Endothelial cell of umbilical vein (primary cell): ENCODE results near the gene PHC2.

Experiments
- EZH2 ChIP-seq: IDR thresholded peaks from 2 replicates; pipeline ENCODE4 v1.6.1; 2012; ENCODE audit warnings: borderline replicate concordance, low read depth, mild to moderate bottlenecking, moderate library complexity, low read length, inconsistent platforms; ENCODE audit not compliant: severe bottlenecking
- FOS ChIP-seq: IDR thresholded peaks from 2 replicates; pipeline ENCODE4 v1.6.1; 2011; ENCODE audit warnings: mild to moderate bottlenecking, low read length, moderate library complexity, borderline replicate concordance; ENCODE audit not compliant: insufficient read depth
- GATA2 ChIP-seq: IDR thresholded peaks from 2 replicates; pipeline ENCODE4 v1.7.0; 2011; ENCODE audit warnings: low read depth, mild to moderate bottlenecking, moderate library complexity, mixed read lengths, low read length; ENCODE audit not compliant: insufficient read length, insufficient read depth
- JUN ChIP-seq: IDR thresholded peaks from 2 replicates; pipeline ENCODE4 v1.6.1; 2011; ENCODE audit warnings: borderline replicate concordance, low read depth; ENCODE audit not compliant: insufficient read length, insufficient read depth
- MYC ChIP-seq: IDR thresholded peaks from one replicate; pipeline ENCODE4 v1.6.1; 2011; ENCODE audit warnings: mild to moderate bottlenecking, low read depth, low read length
- POLR2A ChIP-seq: IDR thresholded peaks from 2 replicates; pipeline ENCODE4 v1.6.1; 2012; ENCODE audit warnings: low read depth, mild to moderate bottlenecking, control low read depth, low read length
- POLR2AphosphoS5 ChIP-seq: IDR thresholded peaks from 2 replicates; pipeline ENCODE4 v1.6.1; 2012; ENCODE audit warnings: low read depth, mild to moderate bottlenecking, control low read depth, low read length, moderate library complexity; ENCODE audit not compliant: insufficient read depth
- TF ChIP-seq, protein P1 (sequence below), 2 donors: IDR thresholded peaks; 1 replicate in 1 of 2; 2 replicates in 1 of 2; pipeline ENCODE4 v1.5.1; 2011; ENCODE audit warnings: low read length in 2 of 2, mild to moderate bottlenecking in 2 of 2, moderate library complexity in 2 of 2, control low read depth in 1 of 2, inconsistent platforms in 1 of 2, low read depth in 1 of 2; ENCODE audit not compliant: insufficient read depth in 1 of 2; ENCODE audit errors: extremely low read depth in 1 of 2
- TF ChIP-seq, protein P2 (sequence below): IDR thresholded peaks from 2 replicates; pipeline ENCODE4 v1.6.1; 2011; ENCODE audit not compliant: insufficient read depth, insufficient read length

DNA sequence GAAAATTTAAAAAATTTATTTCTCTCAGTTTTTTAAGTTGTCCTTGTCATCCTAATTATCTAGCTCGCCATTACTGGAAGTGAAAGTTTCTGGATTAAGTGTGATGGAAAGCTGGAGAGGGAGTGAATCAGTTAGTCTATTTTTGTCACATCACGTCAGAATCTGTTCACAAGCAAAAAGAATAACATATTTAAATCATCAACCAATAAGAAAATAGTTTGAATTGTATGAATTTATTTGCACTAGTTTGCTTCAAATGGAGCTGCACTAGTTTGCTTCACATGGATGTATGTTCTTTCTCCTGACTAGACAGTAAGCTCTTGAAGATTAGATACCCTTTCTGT is 22.8 kb downstream of the PHC2 start:
- TF ChIP-seq, protein P1, sequence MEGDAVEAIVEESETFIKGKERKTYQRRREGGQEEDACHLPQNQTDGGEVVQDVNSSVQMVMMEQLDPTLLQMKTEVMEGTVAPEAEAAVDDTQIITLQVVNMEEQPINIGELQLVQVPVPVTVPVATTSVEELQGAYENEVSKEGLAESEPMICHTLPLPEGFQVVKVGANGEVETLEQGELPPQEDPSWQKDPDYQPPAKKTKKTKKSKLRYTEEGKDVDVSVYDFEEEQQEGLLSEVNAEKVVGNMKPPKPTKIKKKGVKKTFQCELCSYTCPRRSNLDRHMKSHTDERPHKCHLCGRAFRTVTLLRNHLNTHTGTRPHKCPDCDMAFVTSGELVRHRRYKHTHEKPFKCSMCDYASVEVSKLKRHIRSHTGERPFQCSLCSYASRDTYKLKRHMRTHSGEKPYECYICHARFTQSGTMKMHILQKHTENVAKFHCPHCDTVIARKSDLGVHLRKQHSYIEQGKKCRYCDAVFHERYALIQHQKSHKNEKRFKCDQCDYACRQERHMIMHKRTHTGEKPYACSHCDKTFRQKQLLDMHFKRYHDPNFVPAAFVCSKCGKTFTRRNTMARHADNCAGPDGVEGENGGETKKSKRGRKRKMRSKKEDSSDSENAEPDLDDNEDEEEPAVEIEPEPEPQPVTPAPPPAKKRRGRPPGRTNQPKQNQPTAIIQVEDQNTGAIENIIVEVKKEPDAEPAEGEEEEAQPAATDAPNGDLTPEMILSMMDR (IDR thresholded peaks at IDR 0.05; ENCODE audit: extremely low read depth in 1 of 2, insufficient read depth in 1 of 2, low read depth in 1 of 2, low read length in 2 of 2), result no peak
- TF ChIP-seq EZH2 (no peak), POLR2A (no peak), POLR2AphosphoS5 (no peak), MYC (no peak), JUN (no peak), GATA2 (no peak), FOS (no peak)
- TF ChIP-seq, protein P2, sequence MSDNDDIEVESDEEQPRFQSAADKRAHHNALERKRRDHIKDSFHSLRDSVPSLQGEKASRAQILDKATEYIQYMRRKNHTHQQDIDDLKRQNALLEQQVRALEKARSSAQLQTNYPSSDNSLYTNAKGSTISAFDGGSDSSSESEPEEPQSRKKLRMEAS, result no peak
